IPS-18a (cell line): ENCODE data around the gene SPCS2.

Source experiments
- H3K27ac ChIP-seq: one replicate; pipeline ENCODE4 v1.5.1; 2013; ENCODE audit warnings: low read length
- H3K27me3 ChIP-seq: one replicate; pipeline ENCODE4 v1.6.1; 2013; ENCODE audit warnings: mild to moderate bottlenecking, low read length; ENCODE audit not compliant: control insufficient read depth, insufficient read depth
- H3K36me3 ChIP-seq: one replicate; pipeline ENCODE4 v1.6.1; 2013; ENCODE audit warnings: low read depth, low read length; ENCODE audit not compliant: control insufficient read depth
- H3K4me1 ChIP-seq: one replicate; pipeline ENCODE4 v1.6.1; 2013; ENCODE audit warnings: low read depth, low read length; ENCODE audit not compliant: control insufficient read depth
- H3K4me3 ChIP-seq: one replicate; pipeline ENCODE4 v1.5.1; 2013; ENCODE audit warnings: low read length
- H3K9ac ChIP-seq: one replicate; pipeline ENCODE4 v1.6.1; 2013; ENCODE audit warnings: mild to moderate bottlenecking, low read length, moderate library complexity
- H3K9me3 ChIP-seq: one replicate; pipeline ENCODE4 v1.6.1; 2013; ENCODE audit warnings: low read depth, low read length; ENCODE audit not compliant: control insufficient read depth

Gene SPCS2

DNA sequence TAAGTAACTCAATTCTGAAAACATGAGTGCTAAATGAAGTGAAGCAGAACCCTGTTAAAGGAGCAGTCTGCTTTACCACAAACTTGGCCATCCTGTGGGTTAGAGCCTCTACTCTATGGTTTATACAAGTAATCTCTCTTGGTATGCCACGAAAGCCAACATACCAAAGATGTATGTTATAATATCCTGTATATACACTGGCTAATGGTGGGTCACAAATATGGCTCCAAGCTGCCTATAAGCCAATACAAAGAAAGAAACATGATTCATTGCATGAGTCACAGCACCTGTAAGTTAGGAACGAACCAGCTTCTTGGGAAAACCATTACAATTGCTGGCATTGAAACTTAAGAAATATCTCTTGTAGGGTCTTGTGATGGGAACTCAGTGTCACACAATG, 16.3 kb upstream of the SPCS2 start:
- Histone ChIP-seq H3K9me3 (no peaks in the 10 kb centered on the region), H3K36me3 (no peaks in the 10 kb centered on the region), H3K27ac (no peak overlapping the region), H3K27me3 (no peaks in the 10 kb centered on the region), H3K4me3 (no peak overlapping the region), H3K4me1 (no peaks in the 10 kb centered on the region), H3K9ac (no peak overlapping the region)

DNA sequence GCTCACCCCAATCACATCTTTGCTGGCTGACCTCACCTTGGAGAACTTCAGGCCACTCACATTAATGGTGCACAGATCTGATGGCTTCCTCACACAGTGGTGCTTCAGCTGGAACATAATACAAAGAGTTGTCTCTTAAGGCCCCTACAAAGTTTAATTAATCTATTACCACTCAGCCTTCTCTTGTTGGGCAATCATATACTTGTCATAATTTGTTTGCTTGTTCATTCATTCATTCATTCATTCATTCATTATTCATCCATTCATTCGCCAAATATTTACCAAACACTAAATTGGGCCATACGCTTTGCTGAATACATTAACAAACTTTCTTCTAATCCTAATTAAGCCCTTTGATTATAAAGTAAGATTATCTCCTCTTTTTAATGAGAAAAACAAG, 15.3 kb upstream of the SPCS2 start:
- Histone ChIP-seq H3K4me1 (no peaks in the 10 kb centered on the region), H3K9me3 (no peaks in the 10 kb centered on the region), H3K36me3 (no peaks in the 10 kb centered on the region), H3K9ac (no peak overlapping the region), H3K27me3 (no peaks in the 10 kb centered on the region), H3K27ac (no peak overlapping the region), H3K4me3 (no peak overlapping the region)

DNA sequence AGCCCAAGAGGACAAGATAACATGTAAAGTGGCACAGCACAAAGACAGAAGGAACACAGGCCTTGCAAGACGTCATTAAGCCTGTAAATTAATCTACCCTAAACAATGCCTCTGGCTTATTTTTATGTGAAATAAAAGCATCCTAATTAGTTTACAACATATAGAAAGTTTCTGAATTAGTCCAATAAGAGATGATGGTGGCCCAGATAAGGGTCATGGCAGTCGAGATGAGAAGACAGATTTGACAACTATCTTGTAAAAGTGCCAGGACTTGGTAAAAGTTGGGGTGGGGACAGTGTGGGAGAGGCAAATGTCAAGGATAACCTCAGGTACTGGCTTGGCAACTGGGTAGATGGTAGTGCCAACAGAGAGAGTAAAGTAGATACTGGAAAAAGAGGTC, 13.8 kb upstream of the SPCS2 start:
- Histone ChIP-seq H3K9ac (no peak overlapping the region), H3K4me1 (no peaks in the 10 kb centered on the region), H3K27ac (no peak overlapping the region), H3K27me3 (no peaks in the 10 kb centered on the region), H3K9me3 (no peaks in the 10 kb centered on the region), H3K36me3 (no peaks in the 10 kb centered on the region), H3K4me3 (no peak overlapping the region)

DNA sequence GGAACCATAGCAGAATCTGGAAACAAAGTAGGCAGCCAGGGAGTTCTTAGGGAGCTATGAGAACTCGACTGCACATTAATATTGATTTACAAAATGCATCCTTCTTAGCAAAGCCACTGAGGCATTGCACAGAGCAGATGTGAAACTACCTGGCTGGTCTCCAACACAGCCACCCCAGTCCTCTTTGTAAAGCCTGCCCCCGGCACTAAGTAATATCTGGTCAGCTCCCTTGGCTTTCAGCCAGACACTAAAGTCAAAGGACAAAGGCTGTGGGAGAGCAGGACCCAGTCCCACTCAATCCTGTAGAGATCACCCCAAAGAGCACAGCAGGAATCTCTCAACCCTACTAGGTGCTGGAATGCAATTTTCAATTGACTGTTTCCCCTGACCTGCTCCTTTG, 13.0 kb upstream of the SPCS2 start:
- no peaks in the 10 kb centered on the region for H3K27me3 ChIP-seq
- H3K36me3 ChIP-seq, result no peaks in the 10 kb centered on the region
- H3K4me3 ChIP-seq, result no peak overlapping the region
- H3K27ac ChIP-seq, result no peak overlapping the region
- no peaks in the 10 kb centered on the region for H3K9me3 ChIP-seq
- no peak overlapping the region for H3K9ac ChIP-seq
- no peaks in the 10 kb centered on the region for H3K4me1 ChIP-seq

DNA sequence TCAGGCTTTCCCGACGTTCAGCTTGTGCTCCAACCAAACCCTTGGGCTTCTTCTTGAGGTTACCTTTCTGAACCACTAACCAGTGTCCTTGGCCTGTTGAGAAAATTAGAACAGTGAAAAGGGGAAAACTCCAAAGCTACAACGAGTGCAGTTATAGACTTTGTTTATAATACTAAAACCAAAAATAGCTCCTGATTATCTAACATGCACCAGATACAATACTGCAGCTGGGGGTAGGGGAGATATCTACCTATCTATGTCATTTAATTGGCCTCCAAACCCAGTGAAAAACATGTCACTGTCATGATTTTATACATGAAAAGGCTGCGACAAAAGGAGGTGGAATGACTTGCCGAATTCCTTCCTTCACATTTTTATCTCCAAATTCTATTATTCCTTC, 12.1 kb upstream of the SPCS2 start:
- H3K36me3 ChIP-seq, result no peaks in the 10 kb centered on the region

DNA sequence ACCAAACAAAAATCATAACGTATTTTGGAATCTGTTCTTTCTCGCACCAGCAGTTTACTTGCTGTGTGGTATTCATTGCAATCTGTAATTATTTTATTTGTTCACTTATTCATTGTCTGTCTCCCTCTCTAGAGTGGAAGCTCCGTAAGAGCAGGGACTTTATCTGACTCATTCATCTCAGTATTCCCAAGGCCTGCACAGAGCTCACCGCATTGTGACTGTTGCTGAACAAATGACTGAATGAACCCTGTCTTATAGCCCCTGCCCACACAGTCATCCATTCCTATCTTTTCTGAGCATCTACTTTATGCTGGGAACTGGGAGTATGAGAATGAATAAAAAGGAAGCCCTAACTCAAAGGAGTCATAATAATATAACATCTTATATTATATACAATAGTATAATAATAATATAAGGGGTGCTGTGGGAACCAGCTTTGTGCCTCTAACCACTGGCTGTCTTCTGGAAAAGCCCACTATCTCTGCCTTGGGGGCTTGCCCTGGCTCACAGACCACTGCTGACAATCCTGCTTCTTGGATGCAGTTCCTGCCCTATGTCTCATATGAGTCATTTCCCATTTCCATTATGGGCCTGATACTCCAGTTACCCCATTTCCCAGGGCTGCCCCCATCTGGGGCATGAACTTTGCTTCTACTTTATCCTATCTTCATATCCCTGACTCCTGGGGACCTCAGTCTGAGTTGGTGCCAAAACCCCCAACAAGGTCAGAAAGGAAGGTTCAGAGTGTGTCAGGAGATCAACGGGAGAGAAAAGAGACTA, 11.2 kb upstream of the SPCS2 start:
- no peak overlapping the region for H3K4me3 ChIP-seq
- H3K9me3 ChIP-seq, result no peaks in the 10 kb centered on the region
- H3K36me3 ChIP-seq, result no peaks in the 10 kb centered on the region
- no peaks in the 10 kb centered on the region for H3K4me1 ChIP-seq
- no peak overlapping the region for H3K27ac ChIP-seq
- no peak overlapping the region for H3K9ac ChIP-seq
- H3K27me3 ChIP-seq, result no peaks in the 10 kb centered on the region

More for the DNA sequence above, 12.1 kb upstream of the SPCS2 start:
- Histone ChIP-seq H3K4me1 (no peaks in the 10 kb centered on the region), H3K9me3 (no peaks in the 10 kb centered on the region), H3K27ac (no peak overlapping the region), H3K9ac (no peak overlapping the region), H3K4me3 (no peak overlapping the region), H3K27me3 (no peaks in the 10 kb centered on the region)

DNA sequence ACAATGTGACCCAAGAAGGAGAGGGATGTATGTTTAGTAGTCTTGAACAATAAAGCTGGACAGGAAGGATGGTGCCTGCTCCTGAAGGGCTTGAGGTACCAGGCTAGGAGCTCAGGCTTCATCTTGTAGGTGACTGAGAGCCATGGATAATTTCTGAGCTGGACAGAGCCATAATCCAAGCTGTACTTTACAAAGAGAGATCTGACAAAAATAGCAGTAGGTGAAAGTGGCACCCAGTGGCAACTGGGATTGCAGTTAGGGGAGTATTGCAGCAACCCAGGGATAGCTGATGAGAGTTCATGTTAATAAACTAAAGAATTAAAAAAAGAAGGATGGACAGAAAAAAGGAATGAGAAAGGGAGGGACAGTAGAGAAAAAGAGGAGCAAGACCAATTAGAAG, 7.6 kb upstream of the SPCS2 start:
- H3K36me3 ChIP-seq, result no peaks in the 10 kb centered on the region
- no peak overlapping the region for H3K9ac ChIP-seq
- no peaks in the 10 kb centered on the region for H3K4me1 ChIP-seq
- H3K9me3 ChIP-seq, result no peaks in the 10 kb centered on the region
- no peak overlapping the region for H3K27ac ChIP-seq
- no peak overlapping the region for H3K4me3 ChIP-seq
- H3K27me3 ChIP-seq, result no peaks in the 10 kb centered on the region

DNA sequence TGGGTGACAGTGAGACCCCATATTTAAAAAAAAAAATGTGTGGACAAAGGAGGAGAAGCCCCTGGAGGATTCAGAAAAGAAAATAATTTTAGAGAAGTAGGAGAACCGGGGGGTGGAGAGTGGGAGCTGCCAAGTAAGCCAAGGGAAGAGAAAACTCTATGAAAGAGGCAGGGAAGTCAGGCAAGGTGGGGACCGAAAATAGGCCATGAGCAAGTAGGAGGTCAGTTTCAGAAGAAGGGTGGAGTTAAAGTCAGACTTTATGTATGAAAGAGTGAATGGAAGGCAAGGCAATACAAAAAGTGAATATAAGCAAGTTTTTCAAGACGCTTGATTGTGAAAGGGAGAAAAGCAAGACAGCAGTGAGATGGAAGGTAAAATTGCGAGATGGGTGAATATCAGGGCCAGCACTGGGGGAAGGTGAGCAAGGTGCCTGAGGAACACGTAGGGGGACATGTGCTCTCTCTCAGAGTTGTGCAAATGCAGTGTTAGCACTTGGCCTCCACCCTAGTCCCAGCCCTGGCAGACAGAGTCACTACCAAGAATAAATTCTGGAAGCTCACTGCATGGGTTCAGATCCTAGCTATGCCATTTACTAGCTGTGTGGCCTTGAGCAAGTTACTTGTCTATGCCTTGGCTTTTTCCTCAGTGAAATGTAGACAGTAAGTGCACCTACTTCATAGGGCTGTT, 6.8 kb upstream of the SPCS2 start:
- Histone ChIP-seq H3K4me3 (no peak overlapping the region), H3K36me3 (no peaks in the 10 kb centered on the region), H3K27me3 (no peaks in the 10 kb centered on the region), H3K9me3 (no peaks in the 10 kb centered on the region), H3K4me1 (no peaks in the 10 kb centered on the region), H3K9ac (no peak overlapping the region), H3K27ac (no peak overlapping the region)

DNA sequence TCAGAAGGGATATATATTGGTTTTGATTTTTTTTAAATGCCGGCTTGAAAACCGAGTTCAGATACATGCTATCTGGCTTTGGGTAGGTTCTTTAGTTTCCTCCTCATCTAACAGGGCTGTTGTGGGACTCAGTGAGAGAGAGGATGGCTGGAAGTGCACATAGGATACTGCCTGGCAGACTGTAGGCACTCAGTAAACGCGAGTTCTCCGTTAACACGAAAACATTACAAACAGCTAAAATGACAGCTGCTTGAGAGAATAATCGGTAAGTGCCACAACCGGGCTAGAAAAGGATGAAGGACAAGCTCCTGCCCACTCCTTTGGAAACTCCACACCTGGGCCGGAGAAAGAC, 544 bp upstream of the SPCS2 start:
- Histone ChIP-seq H3K4me3 (peak overlapping the region; percentile 88), H3K4me1 (peaks cover 7% of the 10 kb centered on the region), H3K9me3 (no peaks in the 10 kb centered on the region), H3K36me3 (peaks cover 6% of the 10 kb centered on the region), H3K27me3 (no peaks in the 10 kb centered on the region), H3K27ac (peak overlapping the region; percentile 47), H3K9ac (peak overlapping the region; percentile 90)

DNA sequence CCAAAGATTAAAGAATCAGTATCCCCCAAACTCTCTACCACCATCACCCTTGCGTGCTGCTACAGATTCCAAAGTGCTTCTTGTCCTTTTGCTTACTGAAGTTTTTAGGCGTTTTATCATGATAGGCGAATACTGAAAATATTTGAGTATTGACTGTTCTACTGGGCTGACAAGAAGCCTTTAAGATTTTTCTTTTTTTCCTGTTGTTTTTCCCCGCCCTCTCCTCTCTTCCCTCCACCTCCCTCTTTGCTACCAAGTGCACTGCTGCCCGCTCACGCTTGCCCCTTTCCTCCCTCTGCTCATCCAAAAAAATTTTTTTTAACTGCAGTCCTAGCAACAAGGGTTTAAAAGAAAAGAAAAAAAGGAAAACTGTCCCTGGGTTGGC, 679 bp downstream of the SPCS2 start:
- Histone ChIP-seq H3K27me3 (no peaks in the 10 kb centered on the region), H3K36me3 (peaks cover 6% of the 10 kb centered on the region), H3K4me3 (peak overlapping the region; percentile 88), H3K4me1 (peaks cover 7% of the 10 kb centered on the region), H3K9me3 (no peaks in the 10 kb centered on the region), H3K27ac (peak overlapping the region; percentile 68), H3K9ac (peak overlapping the region; percentile 90)

DNA sequence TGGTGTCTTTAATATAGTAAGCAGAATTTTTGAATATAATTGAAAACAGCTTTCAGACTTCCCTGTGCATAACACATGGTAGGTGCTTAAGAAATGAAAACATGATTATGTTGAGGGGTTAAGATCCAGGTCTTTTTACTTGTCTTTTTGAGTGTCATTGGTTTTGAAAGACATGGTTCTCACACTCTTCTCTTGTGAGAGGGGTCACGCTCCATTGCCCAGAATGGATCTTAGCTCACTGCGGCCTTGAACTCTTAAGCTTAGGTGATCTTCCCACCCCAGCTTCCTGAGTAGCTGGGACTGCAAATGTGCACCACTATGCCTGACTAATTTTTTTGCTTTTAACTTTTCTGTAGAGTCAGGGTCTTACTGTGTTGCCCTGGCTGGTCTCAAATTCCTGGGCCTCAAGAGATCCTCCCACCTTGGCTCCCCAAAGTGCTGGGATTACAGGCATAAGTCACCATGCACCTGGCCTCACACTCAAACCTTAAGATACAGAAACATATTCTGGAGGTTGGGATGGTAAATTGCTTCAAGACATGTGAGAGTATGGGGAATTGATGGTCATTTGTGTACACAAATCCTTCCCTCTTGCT, 1.4 kb downstream of the SPCS2 start:
- H3K27me3 ChIP-seq, result no peaks in the 10 kb centered on the region
- H3K4me1 ChIP-seq, result peaks cover 7% of the 10 kb centered on the region
- H3K36me3 ChIP-seq, result peaks cover 6% of the 10 kb centered on the region
- no peak overlapping the region for H3K27ac ChIP-seq
- H3K4me3 ChIP-seq, result peak overlapping the region; percentile 88
- H3K9ac ChIP-seq, result peak overlapping the region; percentile 90
- no peaks in the 10 kb centered on the region for H3K9me3 ChIP-seq

DNA sequence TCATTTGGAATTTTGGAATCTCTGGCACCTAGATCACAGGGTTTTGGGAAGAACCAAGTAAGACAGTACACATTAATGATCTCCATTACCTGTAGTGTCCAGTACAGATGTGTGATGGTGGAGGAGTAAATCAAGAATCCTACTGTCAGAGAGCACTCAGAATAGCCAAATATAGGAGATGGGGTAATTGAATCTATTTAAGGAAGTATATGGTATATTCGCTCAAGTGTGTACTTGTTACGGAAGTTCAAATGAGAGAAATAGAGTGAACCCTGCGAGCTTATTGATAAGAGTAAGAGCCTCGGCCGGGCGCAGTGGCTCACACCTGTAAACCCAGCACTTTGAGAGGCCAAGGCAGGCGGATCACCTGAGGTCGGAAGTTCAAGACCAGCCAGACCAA, 2.2 kb downstream of the SPCS2 start:
- H3K27ac ChIP-seq, result no peak overlapping the region
- peaks cover 7% of the 10 kb centered on the region for H3K4me1 ChIP-seq
- no peaks in the 10 kb centered on the region for H3K27me3 ChIP-seq
- peaks cover 6% of the 10 kb centered on the region for H3K36me3 ChIP-seq
- no peak overlapping the region for H3K4me3 ChIP-seq
- no peaks in the 10 kb centered on the region for H3K9me3 ChIP-seq
- H3K9ac ChIP-seq, result no peak overlapping the region
